Left renal pelvis (tissue), 4 donors: Measurements from ENCODE around the gene RNF41. TPM values are rescaled to one million over a fixed set of nuclear protein-coding genes. Genes with fewer than 3 reads are reported as not detected.
A peak's percentile ranks its signal among the peaks of the same experiment; 100 is the strongest.

ENCODE experiments used
- DNase-seq, 4 donors: peaks; one replicate each; pipeline ENCODE4 v3.0.0-alpha.2; 2013; ENCODE audit warnings: low read depth in 4 of 4, low spot score in 3 of 4
- polyA plus RNA-seq, 4 donors: library from polyadenylated mRNA; unstranded; fragments of 120-200 nt; gene quantifications; one replicate each; pipeline ENCODE4 v1.2.1, GENCODE V29; 2013; ENCODE audit not compliant: insufficient read length in 4 of 4

Gene RNF41
- polyA plus RNA-seq, 4 donors, result 42.5 to 43.6 (median 43.3) TPM

GRCh38 chr12:56247923-56248322 lies 26.2 kb upstream of the RNF41 start:
- DNase-seq, result no peak

GRCh38 chr12:56244494-56244893 lies 22.8 kb upstream of the RNF41 start:
- no peak for DNase-seq

- DNase-seq, result no peak
These were observed 22.0 kb upstream of the RNF41 start for GRCh38 chr12:56243731-56244181.

GRCh38 chr12:56242986-56243385 lies 21.3 kb upstream of the RNF41 start:
- DNase-seq, result no peak

- no peak for DNase-seq
These were observed 19.9 kb upstream of the RNF41 start for GRCh38 chr12:56241424-56242303.

- no peak for DNase-seq
These were observed 15.8 kb upstream of the RNF41 start for GRCh38 chr12:56237552-56237951.

- no peak for DNase-seq
These were observed 15.3 kb upstream of the RNF41 start for GRCh38 chr12:56236985-56237384.

GRCh38 chr12:56236091-56236490 lies 14.4 kb upstream of the RNF41 start:
- no peak for DNase-seq

GRCh38 chr12:56234746-56235436 lies 13.2 kb upstream of the RNF41 start:
- DNase-seq, result no peak

- DNase-seq, result no peak
These were observed 9.5 kb upstream of the RNF41 start for GRCh38 chr12:56231184-56231582.

- no peak for DNase-seq
These were observed 8.9 kb upstream of the RNF41 start for GRCh38 chr12:56230432-56231183.

GRCh38 chr12:56229916-56230431 lies 8.3 kb upstream of the RNF41 start, which contains the start of gene SLC39A5:
TSS of gene SLC39A5 (plus strand) at chr12:56230051. CDS start at chr12:56231275, 1,224 bp downstream.
- no peak for DNase-seq

- DNase-seq, result no peak
These were observed 7.4 kb upstream of the RNF41 start for GRCh38 chr12:56229082-56229481.

- DNase-seq, result no peak
These were observed 3.2 kb upstream of the RNF41 start for GRCh38 chr12:56224954-56225353.

- DNase-seq, result peak; percentile 91 to 96 (median 96)
These were observed 2.5 kb upstream of the RNF41 start, which contains the start of gene NABP2 for GRCh38 chr12:56224102-56224701. TSS of gene NABP2 (plus strand) at chr12:56224342. CDS start at chr12:56224857, 515 bp downstream.

GRCh38 chr12:56223571-56224101 lies 1.9 kb upstream of the RNF41 start:
- DNase-seq, result no peak

- no peak for DNase-seq
These were observed 791 bp upstream of the RNF41 start for GRCh38 chr12:56222531-56222895.

GRCh38 chr12:56221232-56221756 lies 428 bp downstream of the RNF41 start:
- peak in 2 of 4 donors; percentile 49 to 51 for DNase-seq

- DNase-seq, result no peak
These were observed 1.0 kb downstream of the RNF41 start for GRCh38 chr12:56220611-56221231.
